Liver (tissue), 3 donors: Measurements from ENCODE around the gene BACH2.

ENCODE experiments used
- EGR1 ChIP-seq, 2 donors: IDR thresholded peaks; 2 replicates each; pipeline ENCODE4 v1.6.1; 2016 to 2018; ENCODE audit warnings: antibody characterized with exemption in 2 of 2, low read depth in 2 of 2
- FOXA1 ChIP-seq: IDR thresholded peaks from 2 replicates; pipeline ENCODE4 v1.6.1; 2016; ENCODE audit warnings: antibody characterized with exemption
- GABPA ChIP-seq, 2 donors: IDR thresholded peaks in 1 of 2; conservative IDR thresholded peaks in 1 of 2; 2 replicates each; pipeline ENCODE4 v1.6.1; 2016; ENCODE audit warnings: antibody characterized with exemption in 2 of 2, mild to moderate bottlenecking in 1 of 2, moderate library complexity in 1 of 2
- JUND ChIP-seq, 2 donors: IDR thresholded peaks; 2 replicates each; pipeline ENCODE4 v1.6.1; 2016; ENCODE audit warnings: antibody characterized with exemption in 2 of 2
- NR2F2 ChIP-seq: IDR thresholded peaks from 2 replicates; pipeline ENCODE4 v1.6.1; 2016; ENCODE audit warnings: antibody characterized with exemption
- RAD21 ChIP-seq, 2 donors: IDR thresholded peaks; 2 replicates each; pipeline ENCODE4 v1.6.1; 2016; ENCODE audit warnings: antibody characterized with exemption in 2 of 2, mild to moderate bottlenecking in 2 of 2
- TAF1 ChIP-seq: conservative IDR thresholded peaks from 2 replicates; pipeline ENCODE4 v1.6.1; 2016; ENCODE audit warnings: antibody characterized with exemption, mild to moderate bottlenecking
- YY1 ChIP-seq: IDR thresholded peaks from 2 replicates; pipeline ENCODE4 v1.6.1; 2016; ENCODE audit warnings: antibody characterized with exemption, mild to moderate bottlenecking
- TF ChIP-seq, protein P1 (sequence below): fragments of 150-350 bp; IDR thresholded peaks from 2 replicates; pipeline ENCODE4 v1.5.1; 2017; ENCODE audit warnings: improper control_type of control experiment, low read depth, low read length; ENCODE audit not compliant: missing input control
- TF ChIP-seq, protein P2 (sequence below): IDR thresholded peaks from 2 replicates; pipeline ENCODE4 v1.6.1; 2016; ENCODE audit warnings: antibody characterized with exemption
- TF ChIP-seq, protein P3 (sequence below): IDR thresholded peaks from 2 replicates; pipeline ENCODE4 v1.6.1; 2016; ENCODE audit warnings: antibody characterized with exemption
- TF ChIP-seq, protein P4 (sequence below): IDR thresholded peaks from 2 replicates; pipeline ENCODE4 v1.6.1; 2016; ENCODE audit warnings: antibody characterized with exemption, mild to moderate bottlenecking
- TF ChIP-seq, protein P5 (sequence below): IDR thresholded peaks from 2 replicates; pipeline ENCODE4 v1.6.1; 2016; ENCODE audit warnings: antibody characterized with exemption
- donor health status: healthy.
- donor health status: healthy.

DNA sequence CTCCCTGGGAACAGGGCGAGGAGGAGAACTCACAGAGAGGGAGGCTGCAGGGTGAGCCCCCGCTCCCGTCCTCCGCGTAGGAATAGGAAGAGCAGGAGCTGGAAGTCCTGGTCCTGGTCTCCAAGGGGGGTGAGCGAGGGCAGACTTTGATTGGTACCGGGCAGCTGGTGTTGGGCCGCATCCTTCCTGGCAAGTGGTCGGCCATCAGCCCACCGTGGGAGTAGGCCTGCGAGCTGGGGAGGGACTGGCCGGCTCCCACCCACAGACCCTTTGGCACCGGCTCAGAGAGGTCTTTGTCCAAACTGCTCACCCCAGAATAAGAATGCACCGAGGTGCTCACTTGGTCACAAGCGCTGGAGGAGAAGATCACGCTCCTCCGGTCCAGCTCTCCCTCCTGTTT lies 346.2 kb downstream of the BACH2 start:
- TF ChIP-seq, protein P1, sequence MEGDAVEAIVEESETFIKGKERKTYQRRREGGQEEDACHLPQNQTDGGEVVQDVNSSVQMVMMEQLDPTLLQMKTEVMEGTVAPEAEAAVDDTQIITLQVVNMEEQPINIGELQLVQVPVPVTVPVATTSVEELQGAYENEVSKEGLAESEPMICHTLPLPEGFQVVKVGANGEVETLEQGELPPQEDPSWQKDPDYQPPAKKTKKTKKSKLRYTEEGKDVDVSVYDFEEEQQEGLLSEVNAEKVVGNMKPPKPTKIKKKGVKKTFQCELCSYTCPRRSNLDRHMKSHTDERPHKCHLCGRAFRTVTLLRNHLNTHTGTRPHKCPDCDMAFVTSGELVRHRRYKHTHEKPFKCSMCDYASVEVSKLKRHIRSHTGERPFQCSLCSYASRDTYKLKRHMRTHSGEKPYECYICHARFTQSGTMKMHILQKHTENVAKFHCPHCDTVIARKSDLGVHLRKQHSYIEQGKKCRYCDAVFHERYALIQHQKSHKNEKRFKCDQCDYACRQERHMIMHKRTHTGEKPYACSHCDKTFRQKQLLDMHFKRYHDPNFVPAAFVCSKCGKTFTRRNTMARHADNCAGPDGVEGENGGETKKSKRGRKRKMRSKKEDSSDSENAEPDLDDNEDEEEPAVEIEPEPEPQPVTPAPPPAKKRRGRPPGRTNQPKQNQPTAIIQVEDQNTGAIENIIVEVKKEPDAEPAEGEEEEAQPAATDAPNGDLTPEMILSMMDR = no peak
- TF ChIP-seq, protein P2, sequence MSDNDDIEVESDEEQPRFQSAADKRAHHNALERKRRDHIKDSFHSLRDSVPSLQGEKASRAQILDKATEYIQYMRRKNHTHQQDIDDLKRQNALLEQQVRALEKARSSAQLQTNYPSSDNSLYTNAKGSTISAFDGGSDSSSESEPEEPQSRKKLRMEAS = no peak
- TF ChIP-seq, protein P3, sequence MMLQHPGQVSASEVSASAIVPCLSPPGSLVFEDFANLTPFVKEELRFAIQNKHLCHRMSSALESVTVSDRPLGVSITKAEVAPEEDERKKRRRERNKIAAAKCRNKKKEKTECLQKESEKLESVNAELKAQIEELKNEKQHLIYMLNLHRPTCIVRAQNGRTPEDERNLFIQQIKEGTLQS = no peak
- TF ChIP-seq TAF1 (no peak), JUND (IDR thresholded peaks at IDR 0.05) (no peak), FOXA1 (no peak), RAD21 (IDR thresholded peaks at IDR 0.05) (no peak), EGR1 (IDR thresholded peaks at IDR 0.05; ENCODE audit: low read depth in 2 of 2) (no peak), YY1 (no peak), GABPA (IDR thresholded peaks at IDR 0.05 in 1 of 2, conservative IDR thresholded peaks at IDR 0.05 in 1 of 2) (no peak), NR2F2 (no peak)
- TF ChIP-seq, protein P4, sequence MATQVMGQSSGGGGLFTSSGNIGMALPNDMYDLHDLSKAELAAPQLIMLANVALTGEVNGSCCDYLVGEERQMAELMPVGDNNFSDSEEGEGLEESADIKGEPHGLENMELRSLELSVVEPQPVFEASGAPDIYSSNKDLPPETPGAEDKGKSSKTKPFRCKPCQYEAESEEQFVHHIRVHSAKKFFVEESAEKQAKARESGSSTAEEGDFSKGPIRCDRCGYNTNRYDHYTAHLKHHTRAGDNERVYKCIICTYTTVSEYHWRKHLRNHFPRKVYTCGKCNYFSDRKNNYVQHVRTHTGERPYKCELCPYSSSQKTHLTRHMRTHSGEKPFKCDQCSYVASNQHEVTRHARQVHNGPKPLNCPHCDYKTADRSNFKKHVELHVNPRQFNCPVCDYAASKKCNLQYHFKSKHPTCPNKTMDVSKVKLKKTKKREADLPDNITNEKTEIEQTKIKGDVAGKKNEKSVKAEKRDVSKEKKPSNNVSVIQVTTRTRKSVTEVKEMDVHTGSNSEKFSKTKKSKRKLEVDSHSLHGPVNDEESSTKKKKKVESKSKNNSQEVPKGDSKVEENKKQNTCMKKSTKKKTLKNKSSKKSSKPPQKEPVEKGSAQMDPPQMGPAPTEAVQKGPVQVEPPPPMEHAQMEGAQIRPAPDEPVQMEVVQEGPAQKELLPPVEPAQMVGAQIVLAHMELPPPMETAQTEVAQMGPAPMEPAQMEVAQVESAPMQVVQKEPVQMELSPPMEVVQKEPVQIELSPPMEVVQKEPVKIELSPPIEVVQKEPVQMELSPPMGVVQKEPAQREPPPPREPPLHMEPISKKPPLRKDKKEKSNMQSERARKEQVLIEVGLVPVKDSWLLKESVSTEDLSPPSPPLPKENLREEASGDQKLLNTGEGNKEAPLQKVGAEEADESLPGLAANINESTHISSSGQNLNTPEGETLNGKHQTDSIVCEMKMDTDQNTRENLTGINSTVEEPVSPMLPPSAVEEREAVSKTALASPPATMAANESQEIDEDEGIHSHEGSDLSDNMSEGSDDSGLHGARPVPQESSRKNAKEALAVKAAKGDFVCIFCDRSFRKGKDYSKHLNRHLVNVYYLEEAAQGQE = no peak
- TF ChIP-seq, protein P5, sequence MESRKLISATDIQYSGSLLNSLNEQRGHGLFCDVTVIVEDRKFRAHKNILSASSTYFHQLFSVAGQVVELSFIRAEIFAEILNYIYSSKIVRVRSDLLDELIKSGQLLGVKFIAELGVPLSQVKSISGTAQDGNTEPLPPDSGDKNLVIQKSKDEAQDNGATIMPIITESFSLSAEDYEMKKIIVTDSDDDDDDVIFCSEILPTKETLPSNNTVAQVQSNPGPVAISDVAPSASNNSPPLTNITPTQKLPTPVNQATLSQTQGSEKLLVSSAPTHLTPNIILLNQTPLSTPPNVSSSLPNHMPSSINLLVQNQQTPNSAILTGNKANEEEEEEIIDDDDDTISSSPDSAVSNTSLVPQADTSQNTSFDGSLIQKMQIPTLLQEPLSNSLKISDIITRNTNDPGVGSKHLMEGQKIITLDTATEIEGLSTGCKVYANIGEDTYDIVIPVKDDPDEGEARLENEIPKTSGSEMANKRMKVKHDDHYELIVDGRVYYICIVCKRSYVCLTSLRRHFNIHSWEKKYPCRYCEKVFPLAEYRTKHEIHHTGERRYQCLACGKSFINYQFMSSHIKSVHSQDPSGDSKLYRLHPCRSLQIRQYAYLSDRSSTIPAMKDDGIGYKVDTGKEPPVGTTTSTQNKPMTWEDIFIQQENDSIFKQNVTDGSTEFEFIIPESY = no peak
